Osteoblast (primary cell): ENCODE data around the gene NUP214. TPM values are rescaled to one million over a fixed set of nuclear protein-coding genes. Genes with fewer than 3 reads are reported as not detected.

ENCODE experiments used
- DNase-seq: peaks from one replicate; pipeline ENCODE4 v3.0.0; 2011; ENCODE audit warnings: low spot score, mixed read lengths; ENCODE audit not compliant: insufficient read length; ENCODE audit errors: missing footprints
- H2AFZ ChIP-seq: 2 replicates; pipeline ENCODE4 v1.6.0; 2011; ENCODE audit warnings: mild to moderate bottlenecking, low read length
- H3K27ac ChIP-seq: 2 replicates; pipeline ENCODE4 v1.5.1; 2011; ENCODE audit warnings: mild to moderate bottlenecking, low read depth, low read length, moderate library complexity
- H3K27me3 ChIP-seq: 2 replicates; pipeline ENCODE4 v1.6.0; 2012; ENCODE audit warnings: mild to moderate bottlenecking, control low read depth, inconsistent platforms, low read length, moderate library complexity; ENCODE audit not compliant: insufficient read depth
- H3K36me3 ChIP-seq: 2 replicates; pipeline ENCODE4 v1.5.1; 2011; ENCODE audit warnings: mild to moderate bottlenecking, low read length, control low read depth, moderate library complexity; ENCODE audit not compliant: insufficient read depth
- H3K4me1 ChIP-seq: 2 replicates; pipeline ENCODE4 v1.5.1; 2011; ENCODE audit warnings: mild to moderate bottlenecking, low read length, control low read depth, moderate library complexity; ENCODE audit not compliant: insufficient read depth
- H3K4me2 ChIP-seq: 2 replicates; pipeline ENCODE4 v1.6.0; 2011; ENCODE audit warnings: mild to moderate bottlenecking, low read length; ENCODE audit not compliant: insufficient read depth
- H3K4me3 ChIP-seq: fragments of 200-600 bp; sonication (generic); 3 replicates; pipeline ENCODE4 v1.5.1; 2012; ENCODE audit warnings: mild to moderate bottlenecking, low read length, inconsistent platforms; ENCODE audit not compliant: insufficient read depth
- H3K79me2 ChIP-seq: 2 replicates; pipeline ENCODE4 v1.6.0; 2012; ENCODE audit warnings: mild to moderate bottlenecking, low read length, control low read depth, inconsistent platforms; ENCODE audit not compliant: insufficient read depth
- H3K9me3 ChIP-seq: 2 replicates; pipeline ENCODE4 v1.5.1; 2011; ENCODE audit warnings: low read depth, low read length, control low read depth
- H4K20me1 ChIP-seq: 2 replicates; pipeline ENCODE4 v1.6.0; 2012; ENCODE audit warnings: mild to moderate bottlenecking, low read length, control low read depth; ENCODE audit not compliant: insufficient read depth
- small RNA-seq: library from RNA; depleted of rRNA; stranded (forward); fragments of <200 nt; gene quantifications from one replicate; pipeline ENCODE3, GENCODE V24; 2012
- total RNA-seq: library from RNA; depleted of rRNA; stranded (reverse); fragments of >200 nt; gene quantifications from 2 replicates; pipeline ENCODE4 v1.2.3, GENCODE V29; 2012
- TF ChIP-seq, protein P1 (sequence below): IDR thresholded peaks from 2 replicates; pipeline ENCODE4 v1.5.1; 2011; ENCODE audit warnings: mild to moderate bottlenecking, low read depth, low read length, moderate library complexity; ENCODE audit errors: extremely low read depth

NUP214 gene
- total RNA-seq, 1 donor = 17.7 TPM

- Histone ChIP-seq H4K20me1 (no peaks in the 10 kb centered on the region), H3K9me3 (no peaks in the 10 kb centered on the region), H3K27ac (no peak overlapping the region), H3K27me3 (peaks cover 29% of the 10 kb centered on the region), H3K4me1 (no peaks in the 10 kb centered on the region), H2AFZ (no peak overlapping the region), H3K4me3 (no peak overlapping the region), H3K79me2 (no peaks in the 10 kb centered on the region), H3K36me3 (no peaks in the 10 kb centered on the region), H3K4me2 (no peak overlapping the region)
- DNase-seq = peak; percentile 78
- TF ChIP-seq, protein P1, sequence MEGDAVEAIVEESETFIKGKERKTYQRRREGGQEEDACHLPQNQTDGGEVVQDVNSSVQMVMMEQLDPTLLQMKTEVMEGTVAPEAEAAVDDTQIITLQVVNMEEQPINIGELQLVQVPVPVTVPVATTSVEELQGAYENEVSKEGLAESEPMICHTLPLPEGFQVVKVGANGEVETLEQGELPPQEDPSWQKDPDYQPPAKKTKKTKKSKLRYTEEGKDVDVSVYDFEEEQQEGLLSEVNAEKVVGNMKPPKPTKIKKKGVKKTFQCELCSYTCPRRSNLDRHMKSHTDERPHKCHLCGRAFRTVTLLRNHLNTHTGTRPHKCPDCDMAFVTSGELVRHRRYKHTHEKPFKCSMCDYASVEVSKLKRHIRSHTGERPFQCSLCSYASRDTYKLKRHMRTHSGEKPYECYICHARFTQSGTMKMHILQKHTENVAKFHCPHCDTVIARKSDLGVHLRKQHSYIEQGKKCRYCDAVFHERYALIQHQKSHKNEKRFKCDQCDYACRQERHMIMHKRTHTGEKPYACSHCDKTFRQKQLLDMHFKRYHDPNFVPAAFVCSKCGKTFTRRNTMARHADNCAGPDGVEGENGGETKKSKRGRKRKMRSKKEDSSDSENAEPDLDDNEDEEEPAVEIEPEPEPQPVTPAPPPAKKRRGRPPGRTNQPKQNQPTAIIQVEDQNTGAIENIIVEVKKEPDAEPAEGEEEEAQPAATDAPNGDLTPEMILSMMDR = no peak
Observed at GRCh38 chr9:131281119-131281965, 156.0 kb downstream of the NUP214 start.

GRCh38 chr9:131282175-131282574, 156.8 kb downstream of the NUP214 start:
- no peaks in the 10 kb centered on the region for H3K4me1 ChIP-seq
- H3K4me2 ChIP-seq = no peak overlapping the region
- H3K4me3 ChIP-seq = no peak overlapping the region
- no peaks in the 10 kb centered on the region for H3K79me2 ChIP-seq
- H3K36me3 ChIP-seq = no peaks in the 10 kb centered on the region
- H3K27me3 ChIP-seq = peaks cover 29% of the 10 kb centered on the region
- no peaks in the 10 kb centered on the region for H4K20me1 ChIP-seq
- TF ChIP-seq, protein P1 = no peak
- H3K9me3 ChIP-seq = no peaks in the 10 kb centered on the region
- peak; percentile 82 for DNase-seq
- no peak overlapping the region for H2AFZ ChIP-seq
- no peak overlapping the region for H3K27ac ChIP-seq

GRCh38 chr9:131282688-131283422, 157.5 kb downstream of the NUP214 start:
- Histone ChIP-seq H2AFZ (no peak overlapping the region), H3K4me2 (no peak overlapping the region), H3K9me3 (no peaks in the 10 kb centered on the region), H3K4me3 (no peak overlapping the region), H3K4me1 (no peaks in the 10 kb centered on the region), H3K79me2 (no peaks in the 10 kb centered on the region), H3K27ac (no peak overlapping the region), H3K27me3 (peaks cover 29% of the 10 kb centered on the region), H4K20me1 (no peaks in the 10 kb centered on the region), H3K36me3 (no peaks in the 10 kb centered on the region)
- peak; percentile 91 for DNase-seq
- TF ChIP-seq, protein P1 = no peak

Small RNA genes within 50 kb of the gene (small RNA-seq; reads per million reads assigned to genes)
- gene RNU6-881P = not detected

Other genes starting within 250 kb of the NUP214 start
- not detected in 2 replicates for gene QRFP, start 228.8 kb upstream of the NUP214 start, total RNA-seq
- 5.1 and 5.3 TPM in 2 replicates for gene FIBCD1, start 186.3 kb upstream of the NUP214 start, total RNA-seq
- under 0.01 TPM in 1 of 2 replicates, not detected in the other for gene LAMC3, start 116.4 kb upstream of the NUP214 start, total RNA-seq
- under 0.01 TPM in 1 of 2 replicates, not detected in the other for gene AIF1L, start 29.1 kb upstream of the NUP214 start, total RNA-seq
- gene FAM78A, start 150.9 kb downstream of the NUP214 start, total RNA-seq = 0.36 and 0.59 TPM in 2 replicates
- 16.3 and 18.0 TPM in 2 replicates for gene PLPP7, start 164.1 kb downstream of the NUP214 start, total RNA-seq